HAP-1 (cell line): ENCODE measurements around the gene WIPF3.
"Not testable (repeated sequence)": the region's sequence is repeated elsewhere in the genome, so short reads cannot be mapped to it uniquely, and the experiment has no call there.

ENCODE experiments used
- DNase-seq, 2 experiments: peaks; one replicate each; pipeline ENCODE4 v3.0.0-alpha.2; 2016 to 2020; ENCODE audit warnings: low spot score in 2 of 2
- H3K27me3 ChIP-seq: fragments of 250-450 bp; sonication (Bioruptor Pico); 2 replicates; pipeline ENCODE4 v1.5.1; 2020; ENCODE audit warnings: low read depth, mild to moderate bottlenecking, moderate library complexity
- H3K36me3 ChIP-seq: fragments of 250-450 bp; sonication (Bioruptor Pico); replicated peaks from 2 replicates; pipeline ENCODE4 v1.5.1; 2020; ENCODE audit warnings: mild to moderate bottlenecking
- H3K4me1 ChIP-seq: fragments of 250-450 bp; sonication (Bioruptor Pico); 2 replicates; pipeline ENCODE4 v1.5.1; 2020; ENCODE audit warnings: mild to moderate bottlenecking
- H3K4me3 ChIP-seq: fragments of 250-450 bp; sonication (Bioruptor Pico); 2 replicates; pipeline ENCODE4 v1.5.1; 2020; ENCODE audit warnings: mild to moderate bottlenecking, moderate library complexity
- H3K9me3 ChIP-seq: fragments of 250-450 bp; sonication (Bioruptor Pico); 2 replicates; pipeline ENCODE4 v1.5.1; 2020; ENCODE audit warnings: mild to moderate bottlenecking, moderate library complexity
- in situ Hi-C: fragments of 300-500 bp; cut with MboI; formaldehyde crosslinking; loops from 3 replicates; pipeline ENCODE4 v1.14.3; 2020; ENCODE audit warnings: low sequenced_read_pairs, inconsistent platforms, mixed read lengths

WIPF3 gene

GRCh38 chr7:29884399-29885272 is 78.3 kb downstream of the WIPF3 start:
- H3K36me3 ChIP-seq = peaks cover 9% of the 10 kb centered on the region
- in situ Hi-C loops = no loop called here
- no peaks in the 10 kb centered on the region for H3K9me3 ChIP-seq
- no peaks in the 10 kb centered on the region for H3K27me3 ChIP-seq
- no peak overlapping the region for H3K4me3 ChIP-seq
- DNase-seq = no peak
- H3K4me1 ChIP-seq = no peaks in the 10 kb centered on the region

DNA sequence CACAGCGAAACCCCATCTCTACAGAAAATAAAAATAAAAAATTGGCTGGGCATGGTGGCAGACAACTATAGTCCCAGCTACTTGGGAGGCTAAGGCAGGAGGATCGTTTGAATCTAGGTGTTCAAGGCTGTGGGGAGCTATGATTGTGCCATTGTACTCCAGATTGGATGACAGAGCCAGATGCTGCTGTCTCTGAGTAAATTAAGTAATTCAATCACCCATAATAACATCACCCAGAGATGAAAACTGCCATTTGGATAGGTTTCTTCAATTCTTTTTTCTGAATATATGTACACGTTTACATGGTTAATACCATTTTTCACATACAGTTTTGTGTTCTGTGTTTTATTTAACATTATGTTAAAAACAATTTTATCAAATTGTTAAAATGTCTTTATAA is 79.3 kb downstream of the WIPF3 start:
- Histone ChIP-seq H3K27me3 (no peaks in the 10 kb centered on the region), H3K4me1 (no peaks in the 10 kb centered on the region), H3K36me3 (peaks cover 12% of the 10 kb centered on the region), H3K4me3 (no peak overlapping the region), H3K9me3 (no peaks in the 10 kb centered on the region)
- in situ Hi-C loops = no loop called here
- DNase-seq = no peak

DNA sequence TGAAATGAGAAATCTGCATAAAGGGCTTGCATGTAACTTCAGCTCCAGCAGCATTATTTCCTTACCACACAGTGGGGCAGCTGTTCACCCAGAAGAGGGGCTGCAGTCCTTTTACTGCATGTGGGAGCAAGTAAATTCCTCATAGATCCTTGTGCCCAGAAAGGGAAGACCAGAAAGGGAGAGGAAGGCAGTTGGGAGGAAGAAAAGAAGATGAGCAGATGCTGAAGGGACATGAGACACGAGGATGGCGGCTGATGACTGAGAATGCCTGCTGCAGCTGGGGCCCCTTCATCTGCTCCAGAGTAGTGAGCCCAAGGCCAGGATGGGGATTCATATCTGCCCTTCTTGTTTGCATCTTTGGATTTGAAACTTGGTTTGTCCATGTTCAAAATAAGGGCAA is 80.5 kb downstream of the WIPF3 start:
- Histone ChIP-seq H3K9me3 (no peaks in the 10 kb centered on the region), H3K4me3 (no peak overlapping the region), H3K27me3 (no peaks in the 10 kb centered on the region), H3K36me3 (peaks cover 12% of the 10 kb centered on the region), H3K4me1 (no peaks in the 10 kb centered on the region)
- in situ Hi-C loops = no loop called here
- no peak for DNase-seq

- H3K4me1 ChIP-seq = peaks cover 4% of the 10 kb centered on the region
- in situ Hi-C loops = no loop called here
- no peaks in the 10 kb centered on the region for H3K9me3 ChIP-seq
- peaks cover 12% of the 10 kb centered on the region for H3K36me3 ChIP-seq
- DNase-seq = no peak
- no peaks in the 10 kb centered on the region for H3K27me3 ChIP-seq
- no peak overlapping the region for H3K4me3 ChIP-seq
Observed at GRCh38 chr7:29888006-29888405, 81.7 kb downstream of the WIPF3 start.

GRCh38 chr7:29889288-29889687 is 83.0 kb downstream of the WIPF3 start:
- DNase-seq = no peak
- H3K4me3 ChIP-seq = no peak overlapping the region
- in situ Hi-C loops = no loop called here
- H3K27me3 ChIP-seq = no peaks in the 10 kb centered on the region
- peaks cover 14% of the 10 kb centered on the region for H3K4me1 ChIP-seq
- peaks cover 12% of the 10 kb centered on the region for H3K36me3 ChIP-seq
- no peaks in the 10 kb centered on the region for H3K9me3 ChIP-seq

- Histone ChIP-seq H3K4me1 (peaks cover 15% of the 10 kb centered on the region), H3K4me3 (no peak overlapping the region), H3K36me3 (peaks cover 12% of the 10 kb centered on the region), H3K9me3 (no peaks in the 10 kb centered on the region), H3K27me3 (no peaks in the 10 kb centered on the region)
- DNase-seq = no peak
- in situ Hi-C loops = no loop called here
Observed at GRCh38 chr7:29890251-29890650, 83.9 kb downstream of the WIPF3 start.

- DNase-seq, in situ Hi-C loops, H3K9me3 ChIP-seq, H3K4me3 ChIP-seq, H3K27me3 ChIP-seq: not testable (repeated sequence)
- H3K36me3 ChIP-seq = peaks cover 12% of the 10 kb centered on the region
- H3K4me1 ChIP-seq = peaks cover 15% of the 10 kb centered on the region
Observed at GRCh38 chr7:29890786-29891185, 84.5 kb downstream of the WIPF3 start.

DNA sequence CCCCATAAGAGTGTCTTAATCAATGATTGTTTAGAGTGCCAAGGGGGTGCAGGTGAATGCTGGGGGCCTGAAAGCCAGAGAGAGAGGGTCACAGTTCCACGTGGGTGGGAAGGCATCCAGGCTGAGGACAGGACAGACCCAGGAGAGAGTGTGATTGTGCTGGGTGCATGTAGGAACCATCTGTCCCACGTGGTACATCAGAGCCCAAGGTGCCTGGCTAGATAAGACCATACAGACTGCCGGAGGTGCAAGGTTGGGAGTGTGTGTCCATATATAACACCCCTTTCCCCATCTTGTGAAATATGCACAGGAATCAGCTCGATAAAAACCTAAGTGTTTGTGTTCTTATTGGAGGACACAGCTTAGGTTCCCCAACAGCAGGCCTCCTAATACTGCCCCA is 85.5 kb downstream of the WIPF3 start:
- no peak for DNase-seq
- in situ Hi-C loops = no loop called here
- Histone ChIP-seq H3K9me3 (no peaks in the 10 kb centered on the region; the same call in 1 of the 2 replicates), H3K27me3 (no peaks in the 10 kb centered on the region), H3K36me3 (peaks cover 12% of the 10 kb centered on the region), H3K4me3 (no peak overlapping the region), H3K4me1 (peaks cover 15% of the 10 kb centered on the region)

DNA sequence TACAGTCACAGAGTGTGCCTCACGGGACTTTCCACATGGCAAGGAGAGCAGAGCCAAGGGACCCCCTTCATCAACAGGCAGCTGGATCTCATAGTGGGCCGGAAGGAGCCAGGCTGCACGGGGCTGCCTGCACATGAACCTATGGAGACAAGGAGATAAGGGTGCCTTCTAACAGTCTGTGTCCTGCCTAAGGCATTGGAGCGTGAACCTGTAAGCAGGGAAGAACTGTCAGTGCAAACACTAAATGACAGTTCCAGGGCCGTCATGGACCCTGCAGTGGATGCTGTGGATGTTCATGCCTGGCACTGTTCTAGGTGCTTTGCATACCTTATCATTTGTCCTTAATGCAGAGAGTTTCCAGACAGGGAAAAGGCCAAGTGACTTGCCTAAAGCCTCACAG is 85.9 kb downstream of the WIPF3 start:
- Histone ChIP-seq H3K4me3 (no peak overlapping the region), H3K27me3 (no peaks in the 10 kb centered on the region), H3K9me3 (no peaks in the 10 kb centered on the region; the same call in 1 of the 2 replicates), H3K36me3 (peaks cover 17% of the 10 kb centered on the region), H3K4me1 (peaks cover 15% of the 10 kb centered on the region)
- in situ Hi-C loops = no loop called here
- no peak for DNase-seq

- in situ Hi-C loops = no loop called here
- DNase-seq = peak; percentile 74 to 89
- no peaks in the 10 kb centered on the region for H3K27me3 ChIP-seq
Observed at GRCh38 chr7:29893351-29893965, 87.2 kb downstream of the WIPF3 start.

DNA sequence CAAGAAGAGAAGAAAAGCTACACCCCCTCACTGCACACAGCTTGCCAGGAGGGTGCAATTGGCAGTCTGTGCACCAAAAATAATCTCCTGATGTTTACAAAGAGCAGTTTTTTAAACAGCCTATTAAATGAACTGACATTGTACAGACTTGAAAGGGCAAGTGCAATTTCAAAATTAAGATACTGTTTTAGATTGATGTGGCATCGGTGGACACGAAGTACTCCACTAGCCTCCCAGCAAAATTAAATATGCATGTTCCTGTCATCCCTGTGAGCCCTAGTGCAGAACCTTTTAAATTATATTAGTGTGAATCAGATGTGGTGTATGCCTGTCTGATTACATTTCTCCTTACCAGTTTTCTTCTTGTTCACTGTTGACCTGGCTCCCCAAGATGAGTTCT is 87.9 kb downstream of the WIPF3 start:
- Histone ChIP-seq H3K4me1 (peaks cover 15% of the 10 kb centered on the region), H3K36me3 (peaks cover 14% of the 10 kb centered on the region), H3K27me3 (no peaks in the 10 kb centered on the region), H3K4me3 (no peak overlapping the region), H3K9me3 (no peaks in the 10 kb centered on the region; the same call in 1 of the 2 replicates)
- no peak for DNase-seq
- in situ Hi-C loops = no loop called here

More at GRCh38 chr7:29893351-29893965, 87.2 kb downstream of the WIPF3 start:
- Histone ChIP-seq H3K4me3 (no peak overlapping the region), H3K36me3 (peaks cover 19% of the 10 kb centered on the region), H3K9me3 (no peaks in the 10 kb centered on the region; the same call in 1 of the 2 replicates), H3K4me1 (peaks cover 15% of the 10 kb centered on the region)

DNA sequence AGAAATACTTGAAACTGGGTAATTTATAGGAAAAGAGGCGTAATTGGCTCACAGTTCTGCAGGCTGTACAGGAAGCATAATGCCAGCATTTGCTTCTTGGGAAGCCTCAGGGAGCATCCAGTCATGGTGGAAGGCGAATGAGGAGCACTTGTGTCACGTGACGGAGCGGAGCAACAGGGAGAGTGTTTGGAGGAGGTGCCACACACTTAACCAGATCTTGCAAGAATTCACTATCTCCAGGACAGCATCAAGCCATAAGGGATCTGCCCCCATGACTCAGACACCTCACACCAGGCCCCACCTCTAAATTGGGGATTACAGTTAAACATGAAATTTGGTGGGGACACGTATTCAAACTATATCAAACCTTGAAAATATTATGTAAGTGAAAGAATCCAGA is 89.3 kb downstream of the WIPF3 start:
- in situ Hi-C loops = no loop called here
- H3K4me1 ChIP-seq = peaks cover 15% of the 10 kb centered on the region

GRCh38 chr7:29896685-29897411 is 90.5 kb downstream of the WIPF3 start:
- Histone ChIP-seq H3K4me1 (peaks cover 15% of the 10 kb centered on the region), H3K4me3 (no peak overlapping the region), H3K27me3 (no peaks in the 10 kb centered on the region), H3K36me3 (peaks cover 6% of the 10 kb centered on the region), H3K9me3 (no peaks in the 10 kb centered on the region; the same call in 1 of the 2 replicates)
- in situ Hi-C loops = no loop called here
- no peak for DNase-seq

More for the DNA sequence above, 89.3 kb downstream of the WIPF3 start:
- H3K36me3 ChIP-seq = peaks cover 6% of the 10 kb centered on the region
- DNase-seq = no peak
- H3K4me3 ChIP-seq = no peak overlapping the region
- no peaks in the 10 kb centered on the region for H3K27me3 ChIP-seq
- no peaks in the 10 kb centered on the region; the same call in 1 of the 2 replicates for H3K9me3 ChIP-seq

DNA sequence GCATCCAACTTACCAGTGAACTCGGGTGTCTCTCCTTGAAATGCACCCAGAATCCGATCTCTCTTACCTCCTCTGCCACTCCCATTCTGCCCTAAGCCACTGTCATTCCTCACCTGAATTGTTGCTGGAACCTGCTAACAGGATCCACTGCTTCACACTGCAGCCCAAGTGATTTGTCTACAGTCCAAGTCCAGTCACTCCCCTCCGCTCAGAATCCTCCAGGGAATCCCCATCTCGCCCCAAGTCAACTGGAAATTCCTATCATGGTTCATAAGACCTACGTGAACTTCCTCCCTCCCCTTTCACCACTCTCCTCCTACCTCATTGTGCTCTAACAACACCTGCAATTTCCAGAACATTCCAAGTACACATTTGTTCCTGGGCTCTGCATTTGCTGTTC is 92.0 kb downstream of the WIPF3 start:
- Histone ChIP-seq H3K27me3 (no peaks in the 10 kb centered on the region), H3K4me1 (peaks cover 8% of the 10 kb centered on the region), H3K36me3 (peaks cover 6% of the 10 kb centered on the region), H3K9me3 (no peaks in the 10 kb centered on the region; the same call in 1 of the 2 replicates), H3K4me3 (no peak overlapping the region)
- in situ Hi-C loops = no loop called here
- DNase-seq = no peak
